NCI-H345 treated with DMSO at 0.1 percent for 48 hours (cell line): Measurements from ENCODE around the gene OTP.

Source experiments
- DNase-seq: peaks from one replicate; lab custom pipeline; 2025; ENCODE audit not compliant: unreplicated experiment; lab: John Stamatoyannopoulos, UW

Gene OTP

DNA sequence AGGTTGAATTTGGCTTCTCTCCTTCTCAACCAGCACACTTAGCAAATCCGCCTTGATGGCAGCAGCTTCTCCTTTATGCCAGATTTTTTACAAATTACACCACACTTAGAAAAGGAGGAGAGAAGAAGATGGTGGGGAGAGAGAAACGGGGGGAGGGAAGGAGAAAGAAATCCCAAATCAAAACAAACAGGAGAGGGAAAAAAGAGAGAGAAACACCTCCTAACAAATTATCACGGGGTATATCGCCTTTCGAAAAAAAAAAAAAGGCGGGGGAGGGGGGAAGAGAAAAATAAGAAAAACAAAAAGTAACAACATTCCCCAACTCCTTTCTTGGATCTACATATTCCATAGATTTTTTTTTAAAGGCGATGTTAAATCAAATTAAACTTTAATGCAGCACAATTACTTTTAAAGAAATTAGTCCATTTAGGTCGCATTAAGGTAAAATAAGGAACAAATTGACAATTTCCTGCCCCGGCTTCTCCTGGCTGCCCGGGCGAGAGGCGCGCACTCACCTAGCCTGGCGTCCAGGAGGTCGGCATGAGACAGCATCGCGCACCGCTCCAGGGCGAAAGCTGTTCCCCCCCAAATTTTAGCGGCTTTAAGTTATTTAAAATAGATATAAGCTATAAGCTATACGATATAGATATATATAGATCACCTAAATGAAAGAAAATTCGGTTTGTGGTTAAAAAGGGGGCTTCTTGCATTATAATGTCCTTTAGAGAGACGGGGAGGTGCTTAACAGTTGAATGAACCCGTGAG is at the start of gene OTP:
TSS of gene OTP (minus strand) at position 716 of the 765 bp plus-strand sequence. CDS start at position 552, 164 bp downstream.
- DNase-seq, result no peak

- no peak for DNase-seq
These were observed 44.7 kb upstream of the OTP start for GRCh38 chr5:77683171-77683732.

DNA sequence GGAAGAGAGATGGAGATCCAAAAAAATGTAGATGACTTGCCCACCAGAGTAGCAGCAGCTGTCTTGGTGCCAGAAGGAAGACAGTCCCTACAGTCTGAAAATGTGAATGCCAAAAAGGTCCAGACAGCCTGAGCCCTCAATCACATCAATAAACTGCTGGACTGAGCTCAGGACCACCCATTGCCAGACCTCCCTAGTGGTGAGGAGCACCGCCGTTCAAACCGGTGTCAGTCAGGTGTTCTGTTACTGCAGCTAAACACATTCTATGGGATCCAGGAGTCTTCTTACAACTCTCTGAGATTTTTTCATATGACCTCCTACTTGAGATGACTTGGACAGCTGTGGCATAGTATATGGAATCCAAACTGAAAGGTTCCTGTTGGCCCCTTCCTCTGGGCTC is 32.0 kb upstream of the OTP start:
- no peak for DNase-seq

GRCh38 chr5:77669677-77670076 is 31.2 kb upstream of the OTP start:
- DNase-seq, result no peak

GRCh38 chr5:77663090-77663863 is 24.8 kb upstream of the OTP start:
- no peak for DNase-seq

DNA sequence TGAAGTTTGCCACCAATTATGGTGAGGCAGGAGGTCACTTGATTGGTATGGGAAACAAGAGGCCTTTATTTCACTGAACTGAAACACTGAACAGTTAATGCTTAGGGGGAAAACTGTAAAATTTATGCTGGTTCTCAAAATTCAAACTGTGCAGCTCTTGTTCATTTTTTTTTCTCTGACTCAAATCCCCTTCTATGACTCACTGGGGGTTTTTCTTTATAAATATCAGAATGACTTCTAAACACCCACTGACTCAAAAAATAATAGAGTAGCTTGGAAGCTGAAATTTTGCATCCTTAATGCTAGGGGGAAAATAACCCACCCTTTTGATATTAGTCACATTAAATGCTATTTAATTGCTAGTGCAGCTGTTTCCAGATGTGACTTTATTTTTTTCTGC is 24.1 kb upstream of the OTP start:
- no peak for DNase-seq

- no peak for DNase-seq
These were observed 20.1 kb upstream of the OTP start for GRCh38 chr5:77658662-77659061.

DNA sequence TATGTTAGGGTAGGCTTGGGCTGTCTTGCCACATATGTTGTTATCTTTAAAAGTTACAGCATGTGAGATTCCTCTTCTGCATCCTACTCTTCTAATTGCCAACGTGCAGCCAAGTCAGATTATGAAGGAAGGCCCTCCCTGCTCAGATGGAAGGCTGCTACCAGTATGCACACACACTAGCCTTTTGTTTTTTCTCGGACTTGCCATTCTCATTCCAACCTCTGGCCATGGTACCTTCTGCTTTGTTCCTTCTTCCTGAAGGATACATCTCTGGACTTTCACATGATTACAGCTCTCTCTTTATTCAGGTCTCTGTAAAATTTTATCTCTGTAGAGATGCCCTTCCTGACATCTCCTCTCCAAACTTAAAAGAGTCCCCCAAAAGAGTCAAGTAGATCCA is 12.8 kb upstream of the OTP start:
- no peak for DNase-seq

DNA sequence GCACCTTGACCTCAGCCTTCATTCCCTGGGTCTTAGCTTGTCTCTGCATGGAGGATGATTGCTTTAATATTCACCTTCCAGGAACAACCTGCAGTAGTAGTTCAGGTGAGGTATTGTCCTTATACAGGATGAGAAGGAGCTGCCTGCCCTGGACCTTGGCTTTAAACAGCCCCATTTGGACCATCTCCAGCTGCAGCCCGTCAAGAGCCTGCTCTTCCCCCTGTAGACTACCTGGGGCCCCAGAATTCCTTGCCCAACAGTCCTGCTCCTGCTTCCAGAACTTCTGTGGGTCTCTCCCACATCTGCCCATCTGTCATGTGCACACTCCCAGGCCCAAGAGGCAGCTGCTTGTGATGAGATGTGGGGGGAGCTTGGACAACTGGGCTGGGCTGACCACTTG is 12.2 kb upstream of the OTP start:
- DNase-seq, result no peak

- no peak for DNase-seq
These were observed 11.3 kb upstream of the OTP start for GRCh38 chr5:77649776-77650175.

GRCh38 chr5:77645995-77646639 is 7.6 kb upstream of the OTP start:
- no peak for DNase-seq

- no peak for DNase-seq
These were observed 6.9 kb upstream of the OTP start for GRCh38 chr5:77645158-77645994.

DNA sequence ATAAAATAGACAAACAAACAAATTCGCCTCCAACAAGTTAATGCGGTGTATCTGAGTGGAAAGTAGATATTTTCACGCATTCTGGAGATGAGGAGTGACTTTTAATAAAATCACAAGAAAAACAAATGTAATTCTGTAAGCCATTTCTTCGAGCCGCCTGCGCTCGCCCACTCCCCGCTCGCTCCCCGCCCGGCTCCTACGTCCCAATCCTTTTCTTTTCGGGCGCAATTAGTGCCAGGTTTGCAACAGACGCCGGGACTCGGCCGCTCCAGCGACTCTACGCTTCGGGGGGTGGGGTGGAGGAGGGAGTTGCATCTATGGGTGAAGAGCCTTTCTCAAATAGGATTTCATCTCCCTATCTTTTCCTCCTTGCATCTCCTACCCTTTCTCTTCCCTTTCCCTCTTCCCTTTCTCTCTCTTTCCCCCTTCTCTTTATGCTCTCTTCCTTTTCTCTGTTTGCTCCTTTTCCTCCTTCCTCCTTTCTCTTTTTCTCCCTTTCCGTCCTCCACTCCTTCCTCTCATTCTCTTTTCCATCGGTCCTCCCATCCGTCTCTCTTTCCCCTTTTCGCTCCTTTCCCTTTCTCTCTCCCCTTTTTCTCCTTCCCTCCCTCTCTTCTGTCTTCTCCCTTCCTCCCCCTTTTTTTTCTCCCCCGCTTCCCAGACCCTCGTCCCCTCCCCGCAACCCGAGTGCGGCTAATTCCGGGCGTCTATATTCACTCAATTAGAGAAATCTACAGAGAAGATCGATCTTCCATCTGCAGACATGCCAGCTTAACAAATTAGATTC is 6.1 kb upstream of the OTP start:
- DNase-seq, result no peak

- no peak for DNase-seq
These were observed 5.3 kb upstream of the OTP start for GRCh38 chr5:77643654-77644370.

- DNase-seq, result no peak
These were observed 4.5 kb upstream of the OTP start for GRCh38 chr5:77642738-77643653.

DNA sequence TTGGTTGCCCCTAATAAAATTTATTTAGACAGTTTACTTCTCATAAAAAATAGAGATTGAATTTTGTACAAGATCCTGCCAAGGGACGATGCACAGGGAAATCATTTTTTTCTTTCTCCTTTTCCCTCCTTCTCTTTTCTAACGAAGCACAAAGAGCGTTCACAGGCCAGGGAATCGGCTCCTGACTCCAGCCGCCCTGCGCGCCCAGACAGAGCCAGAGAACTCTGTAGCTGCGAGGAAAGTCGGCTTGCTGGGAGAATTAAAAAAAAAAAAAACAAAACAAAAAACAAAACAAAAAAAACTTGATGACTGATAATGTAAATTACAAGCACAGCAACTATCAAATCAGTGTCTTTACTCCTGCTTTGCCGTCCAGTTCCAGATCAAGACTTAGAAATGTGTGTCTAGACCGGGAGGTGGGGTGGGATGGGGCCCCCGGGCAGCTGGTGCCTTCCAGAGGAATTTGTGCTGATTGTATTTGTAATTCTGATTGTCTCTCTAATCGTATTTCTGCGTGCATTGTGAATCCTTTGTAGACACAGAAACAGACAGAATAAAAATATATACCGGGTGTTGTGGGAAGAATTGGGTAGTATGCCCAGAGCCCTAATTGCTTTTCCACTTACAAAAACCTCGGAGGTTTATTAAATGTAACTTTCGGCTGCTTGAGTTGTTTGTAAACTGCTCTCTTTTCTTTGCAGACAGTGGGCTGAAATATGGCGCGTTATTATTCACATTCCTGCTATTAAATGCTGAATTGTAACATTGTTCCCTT is 3.6 kb upstream of the OTP start:
- DNase-seq, result no peak

DNA sequence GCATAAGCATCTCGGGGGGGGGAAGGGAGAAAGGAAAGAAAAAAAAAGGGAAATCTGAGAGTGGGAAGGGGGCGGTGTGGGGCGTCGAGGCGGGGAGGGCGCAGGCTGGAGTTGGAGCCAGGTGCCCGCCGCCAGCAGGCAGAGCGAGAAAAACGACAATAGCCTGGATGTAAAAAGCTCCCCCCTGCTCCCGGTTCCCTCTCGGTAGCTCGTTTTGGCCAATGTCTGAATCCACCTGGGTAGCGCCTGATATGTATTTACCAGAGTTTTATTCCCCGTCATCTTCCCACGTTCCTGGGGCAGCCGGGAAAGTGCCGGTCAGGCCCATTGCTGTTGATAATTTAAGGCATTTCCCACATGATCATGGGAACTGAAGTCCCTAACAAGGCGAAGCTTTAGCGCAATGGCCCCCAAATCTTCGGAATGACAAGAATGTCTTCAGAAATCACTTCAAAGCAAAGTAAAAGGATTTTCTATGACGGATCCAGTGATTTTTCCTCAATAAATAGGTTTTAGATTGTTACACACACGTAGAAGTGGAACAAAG is 3.0 kb upstream of the OTP start:
- DNase-seq, result no peak
